GM12878 (cell line): Measurements from ENCODE around the gene KLHL2. TPM values are rescaled to one million over a fixed set of nuclear protein-coding genes. Genes with fewer than 3 reads are reported as not detected.
A peak's percentile ranks its signal among the peaks of the same experiment; 100 is the strongest.

Experiments
- ATAC-seq: fragments of 200-7000 bp; cut with Tn5 transposase; 3 replicates; pipeline ENCODE4 v1.9.1; 2020; ENCODE audit warnings: mild to moderate bottlenecking, moderate library complexity
- BruUV-seq: library from RNA; stranded (reverse); fragments of 400-500 nt; replicated peaks from 2 replicates; lab custom pipeline; 2021; lab: Mats Ljungman, UMichigan
- CTCF ChIA-PET: fragments of 300-600 bp; sonication (Branson Sonifier 250); formaldehyde crosslinking; extraction: SDS; loops from one replicate; lab custom pipeline; 2021; ENCODE audit warnings: inconsistent platforms; lab: Yijun Ruan, JAX
- POLR2A ChIA-PET: fragments of 350-600 bp; formaldehyde crosslinking; extraction: SDS; loops from one replicate; lab custom pipeline; 2021; ENCODE audit warnings: inconsistent platforms; lab: Charles Lee
- RAD21 ChIA-PET: fragments of 300-600 bp; sonication (Branson Sonifier 250); formaldehyde crosslinking; loops from one replicate; lab custom pipeline; 2023; ENCODE audit warnings: antibody characterized with exemption; ENCODE audit not compliant: unreplicated experiment; lab: Charles Lee
- SMC1A ChIA-PET: fragments of 300-600 bp; sonication (Branson Sonifier 250); formaldehyde crosslinking; loops from one replicate; lab custom pipeline; 2023; ENCODE audit not compliant: unreplicated experiment, uncharacterized antibody; lab: Charles Lee
- DNase-seq: peaks from one replicate; pipeline ENCODE4 v3.0.0-alpha.2; 2011; ENCODE audit warnings: low read depth, low spot score
- FAIRE-seq: peaks from 3 replicates; lab custom pipeline; 2011; peaks lifted over from hg19 to GRCh38; lab: Jason Lieb, UNC
- H2AFZ ChIP-seq: 2 replicates; pipeline ENCODE4 v1.6.0; 2011; ENCODE audit warnings: low read depth, low read length, control low read depth; ENCODE audit not compliant: control insufficient read depth
- H3K27ac ChIP-seq: 2 replicates; pipeline ENCODE4 v1.5.1; 2011; ENCODE audit warnings: control low read depth; ENCODE audit not compliant: control insufficient read depth, insufficient read depth
- H3K27me3 ChIP-seq, 2 experiments: replicated peaks in 1 of 2; 2 replicates each; pipeline versions ENCODE4 v1.6.0 to v1.6.1; 2011; ENCODE audit warnings: low read length in 1 of 2; ENCODE audit not compliant: control insufficient read depth in 2 of 2, insufficient read depth in 2 of 2
- H3K36me3 ChIP-seq, 2 experiments: 2 replicates each; pipeline ENCODE4 v1.5.1; 2011; ENCODE audit warnings: low read length in 1 of 2; ENCODE audit not compliant: control insufficient read depth in 2 of 2, insufficient read depth in 2 of 2
- H3K4me1 ChIP-seq: 2 replicates; pipeline ENCODE4 v1.6.1; 2011; ENCODE audit warnings: mild to moderate bottlenecking, low read length, moderate library complexity, mixed read lengths; ENCODE audit not compliant: control insufficient read depth, insufficient read depth
- H3K4me2 ChIP-seq: 2 replicates; pipeline ENCODE4 v1.6.0; 2011; ENCODE audit warnings: control low read depth; ENCODE audit not compliant: control insufficient read depth, insufficient read depth
- H3K4me3 ChIP-seq: fragments of 200-600 bp; sonication (generic); 2 replicates; pipeline ENCODE4 v1.5.1; 2016
- H3K79me2 ChIP-seq: 2 replicates; pipeline ENCODE4 v1.6.0; 2011; ENCODE audit warnings: low read length; ENCODE audit not compliant: control insufficient read depth, insufficient read depth
- H3K9ac ChIP-seq: 2 replicates; pipeline ENCODE4 v1.8.0; 2011; ENCODE audit warnings: low read length, control low read depth, mixed read lengths; ENCODE audit not compliant: control insufficient read depth, insufficient read depth
- H3K9me3 ChIP-seq: replicated peaks from 3 replicates; pipeline ENCODE4 v1.5.1; 2011; ENCODE audit warnings: mild to moderate bottlenecking, low read length; ENCODE audit not compliant: control insufficient read depth, insufficient read depth
- H4K20me1 ChIP-seq: 2 replicates; pipeline ENCODE4 v1.6.0; 2011; ENCODE audit not compliant: control insufficient read depth, insufficient read depth
- EGR1 ChIP-seq, 2 experiments: IDR thresholded peaks; 1 replicate in 1 of 2; 2 replicates in 1 of 2; pipeline ENCODE4 v1.6.1; 2011 to 2012; ENCODE audit warnings: low read depth in 2 of 2, low read length in 2 of 2, borderline replicate concordance in 1 of 2, mild to moderate bottlenecking in 1 of 2, moderate library complexity in 1 of 2
- ELK1 ChIP-seq: IDR thresholded peaks from 2 replicates; pipeline ENCODE4 v1.6.1; 2012; ENCODE audit warnings: low read depth, low read length, improper control_type of control experiment
- JUND ChIP-seq: IDR thresholded peaks from 2 replicates; pipeline ENCODE4 v1.6.1; 2012; ENCODE audit warnings: low read depth, mild to moderate bottlenecking, low read length, improper control_type of control experiment, moderate library complexity
- NFYA ChIP-seq: IDR thresholded peaks from 2 replicates; pipeline ENCODE4 v1.6.1; 2011; ENCODE audit warnings: low read depth, mild to moderate bottlenecking, low read length, improper control_type of control experiment, borderline replicate concordance
- NR2C1 ChIP-seq: fragments of 450-650 bp; IDR thresholded peaks from 2 replicates; pipeline ENCODE4 v1.6.1; 2017; ENCODE audit warnings: antibody characterized with exemption, mild to moderate bottlenecking, moderate library complexity
- RAD21 ChIP-seq: IDR thresholded peaks from 2 replicates; pipeline ENCODE4 v1.6.1; 2011; ENCODE audit warnings: mild to moderate bottlenecking, low read depth, low read length, moderate library complexity; ENCODE audit not compliant: insufficient read depth
- RFX5 ChIP-seq: IDR thresholded peaks from 2 replicates; pipeline ENCODE4 v1.6.1; 2011; ENCODE audit warnings: low read depth, low read length, improper control_type of control experiment
- SIN3A ChIP-seq: IDR thresholded peaks from 2 replicates; pipeline ENCODE4 v1.6.1; 2012; ENCODE audit warnings: low read depth, low read length, improper control_type of control experiment
- TARDBP ChIP-seq: IDR thresholded peaks from 2 replicates; pipeline ENCODE4 v1.6.1; 2016; ENCODE audit warnings: borderline replicate concordance
- TBL1XR1 ChIP-seq: IDR thresholded peaks from 2 replicates; pipeline ENCODE4 v1.6.1; 2012; ENCODE audit warnings: low read depth, low read length, improper control_type of control experiment
- ZBTB33 ChIP-seq: fragments of 450-650 bp; IDR thresholded peaks from 2 replicates; pipeline ENCODE4 v1.6.1; 2017; ENCODE audit warnings: mild to moderate bottlenecking
- ZBTB4 ChIP-seq: fragments of 450-650 bp; formaldehyde crosslinking; IDR thresholded peaks from 2 replicates; pipeline ENCODE4 v1.4.0; 2022; ENCODE audit warnings: mild to moderate bottlenecking, moderate library complexity
- ZNF687 ChIP-seq: fragments of 450-650 bp; IDR thresholded peaks from 2 replicates; pipeline ENCODE4 v1.6.1; 2017; ENCODE audit warnings: mild to moderate bottlenecking, moderate library complexity
- WGBS: methylation state at CpG from one replicate; pipeline ENCODE4 v1.1.6; 2016; ENCODE audit warnings: low lambda C conversion rate; ENCODE audit not compliant: insufficient replicate concordance, insufficient coverage; ENCODE audit errors: missing lambda C conversion rate; 5-methylcytosine and 5-hydroxymethylcytosine counted together
- in situ Hi-C: fragments of 300-500 bp; cut with MboI; formaldehyde crosslinking; loops from 9 replicates; pipeline ENCODE4 v1.14.3; 2018; ENCODE audit warnings: mixed read lengths
- intact Hi-C: fragments of 100-400 bp; cut with micrococcal nuclease; formaldehyde crosslinking; loops from one replicate; pipeline ENCODE4 v1.14.2; 2022; ENCODE audit not compliant: unreplicated experiment
- polyA plus RNA-seq, 11 experiments: library from polyadenylated mRNA; depleted of rRNA in 4 of 11; unstranded in 6 of 11; stranded (reverse) in 5 of 11; fragments of >200 nt; fragmentation: Nextera tagmentation in 4 of 11; fragmentation: Illumina TruSeq in 1 of 11; extraction: Ambion mirVana in 4 of 11; extraction: Trizol in 1 of 11; gene quantifications; 1 replicate in 1 of 11; 2 replicates in 10 of 11; pipeline versions ENCODE4 v1.2.1 to v1.2.3, GENCODE V29; 2011 to 2016; ENCODE audit warnings: inconsistent platforms in 2 of 11, missing spikeins in 2 of 11, low read depth in 1 of 11
- total RNA-seq, 4 experiments: library from RNA; depleted of rRNA in 3 of 4; stranded (reverse); fragments of >200 nt in 3 of 4; fragmentation: Illumina TruSeq in 1 of 4; extraction: Trizol in 1 of 4; gene quantifications; 2 replicates each; pipeline versions ENCODE4 v1.2.1 to v1.2.3, GENCODE V29; 2013 to 2021

The KLHL2 gene
- total and polyA plus RNA-seq, 10 of the 15 experiments (the other 5 are each of a cell fraction or from before 2014, with no cell fraction given), result 4.8 to 22.8 (median 12.9) TPM

- intact Hi-C loops (no loop called here), in situ Hi-C loops (no loop called here)
- no peaks in the 10 kb centered on the region for H3K9me3 ChIP-seq
- DNase-seq (no peak), ATAC-seq (no peak), FAIRE-seq (no peak)
- H3K4me1 ChIP-seq, result peaks cover 9% of the 10 kb centered on the region
- peak overlapping the region; percentile 28; the same call in 1 of the 2 replicates for H3K4me2 ChIP-seq
- ChIA-PET RAD21 (interaction anchor here (1.0 to 2.1 kb wide), 4 partner anchors 32 to 119 kb away, joined by 3 to 7 read pairs (median 4); no protein-coding TSS in a partner anchor), CTCF (interaction anchor here (0.6 to 1.3 kb wide), 2 partner anchors 86 to 90 kb away, joined by 3 read pairs; no protein-coding TSS in a partner anchor), POLR2A (interaction anchor here (0.7 to 1.0 kb wide), 2 partner anchors 46 to 123 kb away, joined by 3 read pairs; no protein-coding TSS in a partner anchor), SMC1A (interaction anchor here (0.9 to 2.3 kb wide), 5 partner anchors 15 to 273 kb away, joined by 3 to 17 read pairs (median 5); partner anchors contain the start of gene MSMO1)
- BruUV-seq, result no TSS peak
- peaks cover 34% of the 10 kb centered on the region for H3K79me2 ChIP-seq
- H3K4me3 ChIP-seq, result no peak overlapping the region
- H2AFZ ChIP-seq, result no peak overlapping the region
- H4K20me1 ChIP-seq, result no peaks in the 10 kb centered on the region
- H3K36me3 ChIP-seq, result no peaks in the 10 kb centered on the region
- H3K27me3 ChIP-seq, result no peaks in the 10 kb centered on the region
- H3K27ac ChIP-seq, result no peak overlapping the region
- H3K9ac ChIP-seq, result no peak overlapping the region
- WGBS, result 100% methylated on average over 1 of the region's 1 CpG
- TF ChIP-seq JUND, result no peak
- TF ChIP-seq ELK1, result no peak
- no peak for TF ChIP-seq SIN3A
- TF ChIP-seq TARDBP, result no peak
- no peak for TF ChIP-seq RFX5
- no peak for TF ChIP-seq ZBTB4 (CRISPR knock-in tag)
- no peak for TF ChIP-seq NFYA
- no peak for TF ChIP-seq ZNF687
- no peak for TF ChIP-seq TBL1XR1
- TF ChIP-seq RAD21, result no peak
- no peak for TF ChIP-seq EGR1 (IDR thresholded peaks at IDR 0.05; ENCODE audit: borderline replicate concordance in 1 of 2, low read depth in 2 of 2, low read length in 2 of 2)
- no peak for TF ChIP-seq NR2C1
- no peak for TF ChIP-seq ZBTB33
Observed at GRCh38 chr4:165210566-165210965, 3.2 kb downstream of the KLHL2 start.
